Smooth muscle cell (in vitro differentiated cells): Measurements from ENCODE around the gene MUC12. TPM values are rescaled to one million over a fixed set of nuclear protein-coding genes. Genes with fewer than 3 reads are reported as not detected.
"Not testable (repeated sequence)": the region's sequence is repeated elsewhere in the genome, so short reads cannot be mapped to it uniquely, and the experiment has no call there.

Experiments used
- DNase-seq: peaks from one replicate; lab custom pipeline; 2025; ENCODE audit not compliant: unreplicated experiment; lab: John Stamatoyannopoulos, UW
- H2AFZ ChIP-seq: fragments of 200-600 bp; sonication (generic); 2 replicates; pipeline ENCODE4 v1.6.0; 2016; ENCODE audit warnings: antibody characterized with exemption, low read depth, mild to moderate bottlenecking
- H3F3A ChIP-seq: fragments of 200-600 bp; sonication (generic); 2 replicates; pipeline ENCODE4 v1.6.0; 2017; ENCODE audit warnings: antibody characterized with exemption, low read depth
- H3K27ac ChIP-seq: fragments of 200-600 bp; sonication (generic); 2 replicates; pipeline ENCODE4 v1.5.1; 2016; ENCODE audit warnings: low read depth, mild to moderate bottlenecking
- H3K27me3 ChIP-seq: fragments of 200-600 bp; sonication (generic); 2 replicates; pipeline ENCODE4 v1.6.1; 2016; ENCODE audit warnings: low read depth, mild to moderate bottlenecking
- H3K36me3 ChIP-seq: fragments of 200-600 bp; sonication (generic); 2 replicates; pipeline ENCODE4 v1.5.1; 2016; ENCODE audit warnings: low read depth
- H3K4me1 ChIP-seq: fragments of 200-600 bp; sonication (generic); 2 replicates; pipeline ENCODE4 v1.5.1; 2016; ENCODE audit warnings: low read depth
- H3K4me2 ChIP-seq: fragments of 200-600 bp; sonication (generic); 2 replicates; pipeline ENCODE4 v1.6.0; 2016; ENCODE audit warnings: mild to moderate bottlenecking
- H3K4me3 ChIP-seq: fragments of 200-600 bp; sonication (generic); 2 replicates; pipeline ENCODE4 v1.5.1; 2016; ENCODE audit warnings: mild to moderate bottlenecking
- H3K79me2 ChIP-seq: fragments of 200-600 bp; sonication (generic); 2 replicates; pipeline ENCODE4 v1.6.0; 2016; ENCODE audit warnings: low read depth, mild to moderate bottlenecking
- H3K9ac ChIP-seq: fragments of 200-600 bp; sonication (generic); 2 replicates; pipeline ENCODE4 v1.6.0; 2016; ENCODE audit warnings: low read depth
- H3K9me3 ChIP-seq: fragments of 200-600 bp; sonication (generic); replicated peaks from 2 replicates; pipeline ENCODE4 v1.5.1; 2016; ENCODE audit warnings: low read depth
- H4K20me1 ChIP-seq: fragments of 200-600 bp; sonication (generic); 2 replicates; pipeline ENCODE4 v1.6.0; 2016; ENCODE audit warnings: low read depth
- WGBS: methylation state at CpG from one replicate; pipeline ENCODE4 v1.1.7; 2016; ENCODE audit warnings: low lambda C conversion rate; 5-methylcytosine and 5-hydroxymethylcytosine counted together
- polyA plus RNA-seq: library from polyadenylated mRNA; unstranded; fragments of >200 nt; fragmentation: Nextera tagmentation; extraction: Ambion mirVana; gene quantifications from 2 replicates; pipeline ENCODE4 v1.2.1, GENCODE V29; 2016
- total RNA-seq: library from RNA; depleted of rRNA; stranded (reverse); fragments of >200 nt; gene quantifications from 2 replicates; pipeline ENCODE4 v1.2.3, GENCODE V29; 2014
- TF ChIP-seq, protein P1 (sequence below): fragments of 200-600 bp; sonication (generic); IDR thresholded peaks from 2 replicates; pipeline ENCODE4 v1.5.1; 2017; ENCODE audit warnings: borderline replicate concordance, mild to moderate bottlenecking, antibody characterized with exemption; ENCODE audit not compliant: insufficient read depth, poor library complexity, severe bottlenecking

MUC12 gene
- total and polyA plus RNA-seq, 2 experiments from 2014 or later, result 13.5 to 18.0 TPM

DNA sequence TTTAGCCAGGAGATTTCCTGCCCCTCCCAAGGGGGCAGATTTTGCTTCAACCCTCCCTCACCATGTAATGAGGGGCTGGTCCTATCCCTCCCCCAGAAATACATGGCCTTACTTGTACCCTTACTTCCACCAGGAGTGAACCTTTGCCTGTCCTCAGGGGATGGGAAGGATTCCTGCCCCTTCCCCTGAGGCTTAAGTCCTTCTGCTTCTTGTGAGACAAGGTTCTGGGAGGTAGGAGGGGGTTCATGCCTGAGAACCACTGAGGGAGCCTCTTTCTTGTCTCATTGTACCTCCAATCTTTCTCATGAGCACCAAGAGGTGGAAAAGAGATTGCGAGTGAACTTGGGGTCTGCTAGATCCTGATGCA, 39.6 kb upstream of the MUC12 start:
- 88% methylated on average over 1 of the region's 1 CpG for WGBS
- no peak overlapping the region for H2AFZ ChIP-seq
- no peak overlapping the region for H3K9ac ChIP-seq
- no peaks in the 10 kb centered on the region for H3K4me1 ChIP-seq
- H3K79me2 ChIP-seq, result no peaks in the 10 kb centered on the region
- H4K20me1 ChIP-seq, result no peaks in the 10 kb centered on the region
- no peaks in the 10 kb centered on the region for H3F3A ChIP-seq
- H3K9me3 ChIP-seq, result no peaks in the 10 kb centered on the region
- TF ChIP-seq, protein P1, sequence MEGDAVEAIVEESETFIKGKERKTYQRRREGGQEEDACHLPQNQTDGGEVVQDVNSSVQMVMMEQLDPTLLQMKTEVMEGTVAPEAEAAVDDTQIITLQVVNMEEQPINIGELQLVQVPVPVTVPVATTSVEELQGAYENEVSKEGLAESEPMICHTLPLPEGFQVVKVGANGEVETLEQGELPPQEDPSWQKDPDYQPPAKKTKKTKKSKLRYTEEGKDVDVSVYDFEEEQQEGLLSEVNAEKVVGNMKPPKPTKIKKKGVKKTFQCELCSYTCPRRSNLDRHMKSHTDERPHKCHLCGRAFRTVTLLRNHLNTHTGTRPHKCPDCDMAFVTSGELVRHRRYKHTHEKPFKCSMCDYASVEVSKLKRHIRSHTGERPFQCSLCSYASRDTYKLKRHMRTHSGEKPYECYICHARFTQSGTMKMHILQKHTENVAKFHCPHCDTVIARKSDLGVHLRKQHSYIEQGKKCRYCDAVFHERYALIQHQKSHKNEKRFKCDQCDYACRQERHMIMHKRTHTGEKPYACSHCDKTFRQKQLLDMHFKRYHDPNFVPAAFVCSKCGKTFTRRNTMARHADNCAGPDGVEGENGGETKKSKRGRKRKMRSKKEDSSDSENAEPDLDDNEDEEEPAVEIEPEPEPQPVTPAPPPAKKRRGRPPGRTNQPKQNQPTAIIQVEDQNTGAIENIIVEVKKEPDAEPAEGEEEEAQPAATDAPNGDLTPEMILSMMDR, result no peak
- no peak overlapping the region for H3K4me2 ChIP-seq
- H3K36me3 ChIP-seq, result no peaks in the 10 kb centered on the region
- peak overlapping the region; percentile 57 for H3K27ac ChIP-seq
- H3K27me3 ChIP-seq, result no peaks in the 10 kb centered on the region
- H3K4me3 ChIP-seq, result no peak overlapping the region
- no peak for DNase-seq

DNA sequence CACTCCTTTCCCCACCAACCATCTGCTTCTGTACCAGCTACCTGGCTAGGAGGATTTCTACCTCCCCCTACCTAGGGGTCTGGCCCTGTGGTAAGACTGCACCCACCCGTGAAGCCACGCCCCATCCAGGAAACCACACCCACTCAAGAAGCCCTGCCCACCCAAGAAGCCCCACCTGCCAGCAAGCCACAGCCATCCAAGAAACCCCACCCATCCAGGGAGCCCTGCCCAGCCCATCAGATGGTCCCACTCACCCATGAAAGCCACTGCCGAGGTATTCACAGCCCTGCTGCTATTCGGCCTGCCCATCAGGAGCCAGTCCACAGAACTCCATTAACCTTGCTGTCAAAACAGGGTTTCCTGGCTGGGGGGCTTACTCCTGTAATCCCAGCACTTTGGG, 35.6 kb upstream of the MUC12 start:
- H3K36me3 ChIP-seq, result no peaks in the 10 kb centered on the region

DNA sequence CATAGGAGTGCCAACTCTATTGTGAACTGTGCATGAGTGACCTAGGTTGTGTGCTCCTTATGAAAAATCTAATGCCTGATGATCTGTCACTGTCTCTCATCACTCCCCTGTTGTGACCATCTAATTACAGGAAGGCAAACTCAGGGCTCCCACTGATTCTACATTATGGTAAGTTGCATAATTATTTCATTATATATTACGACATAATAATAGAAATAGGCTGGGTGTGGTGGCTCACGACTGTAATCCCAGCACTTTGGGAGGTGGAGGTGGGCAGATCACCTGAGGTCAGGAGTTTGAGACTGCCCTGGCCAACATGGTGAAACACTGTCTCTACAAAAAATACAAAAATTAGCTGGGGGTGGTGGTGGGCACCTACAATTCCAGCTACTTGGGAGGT, 34.0 kb upstream of the MUC12 start:
- 92% methylated on average over 2 of the region's 2 CpGs for WGBS
- not testable (repeated sequence) for H3K4me2 ChIP-seq, DNase-seq

More for the DNA sequence above, 35.6 kb upstream of the MUC12 start:
- no peak overlapping the region for H3K4me2 ChIP-seq
- H3K79me2 ChIP-seq, result no peaks in the 10 kb centered on the region
- H3K9ac ChIP-seq, result no peak overlapping the region
- no peaks in the 10 kb centered on the region for H3K27me3 ChIP-seq
- no peak overlapping the region for H2AFZ ChIP-seq
- H3K4me3 ChIP-seq, result no peak overlapping the region
- no peaks in the 10 kb centered on the region for H3F3A ChIP-seq
- TF ChIP-seq, protein P1, result no peak
- DNase-seq, result no peak
- 79% methylated on average over 4 of the region's 4 CpGs for WGBS
- H3K27ac ChIP-seq, result no peak overlapping the region
- no peaks in the 10 kb centered on the region for H3K4me1 ChIP-seq
- no peaks in the 10 kb centered on the region for H3K9me3 ChIP-seq
- H4K20me1 ChIP-seq, result no peaks in the 10 kb centered on the region

DNA sequence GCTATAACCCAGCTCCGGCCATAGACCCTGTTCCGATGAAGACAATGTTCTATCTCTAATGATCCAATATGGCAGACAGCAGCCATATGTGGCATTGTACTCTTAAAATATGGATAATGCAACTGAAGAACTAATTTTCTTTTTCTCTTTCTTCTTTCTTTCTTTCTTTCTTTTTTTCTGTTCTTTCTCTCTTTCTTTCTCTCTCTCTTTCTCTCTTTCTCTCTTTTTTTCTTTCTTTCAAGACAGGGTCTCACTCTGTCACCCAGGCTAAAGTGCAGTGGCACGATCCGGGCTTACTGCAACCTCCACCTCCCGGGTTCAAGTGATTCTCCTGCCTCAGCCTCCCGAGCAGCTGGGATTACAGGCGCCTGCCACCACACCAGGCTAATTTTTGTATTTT, 33.2 kb upstream of the MUC12 start:
- not testable (repeated sequence) for H3K4me2 ChIP-seq, H3K27me3 ChIP-seq, DNase-seq, H3K9ac ChIP-seq, H3K9me3 ChIP-seq, H3F3A ChIP-seq, H2AFZ ChIP-seq, H4K20me1 ChIP-seq, H3K79me2 ChIP-seq, H3K27ac ChIP-seq, H3K4me1 ChIP-seq, H3K4me3 ChIP-seq, H3K36me3 ChIP-seq
- WGBS, result 94% methylated on average over 7 of the region's 7 CpGs

More for the DNA sequence above, 34.0 kb upstream of the MUC12 start:
- H3F3A ChIP-seq, H3K79me2 ChIP-seq, H2AFZ ChIP-seq, H3K36me3 ChIP-seq, H4K20me1 ChIP-seq, H3K9me3 ChIP-seq, H3K4me3 ChIP-seq, H3K4me1 ChIP-seq, H3K27me3 ChIP-seq, H3K27ac ChIP-seq, H3K9ac ChIP-seq: not testable (repeated sequence)
